Measurements from ENCODE around the gene PHGDH.

Gene PHGDH

GRCh38 chr1:119682141-119682540, 29.6 kb upstream of the PHGDH start:
- no peak overlapping the region for H3K4me3 ChIP-seq (ENCODE audit: severe bottlenecking)
- H3K36me3 ChIP-seq (ENCODE audit: low read depth), result no peaks in the 10 kb centered on the region
- ATAC-seq (ENCODE audit: low read depth) (no peak), DNase-seq (ENCODE audit: low spot score) (no peak)
- no peak overlapping the region for H3K27ac ChIP-seq (ENCODE audit: poor library complexity, severe bottlenecking)
- no peaks in the 10 kb centered on the region for H3K27me3 ChIP-seq (ENCODE audit: insufficient read depth, poor library complexity, severe bottlenecking)
- H3K4me1 ChIP-seq (ENCODE audit: insufficient read depth, poor library complexity, severe bottlenecking), result peaks cover 10% of the 10 kb centered on the region
- no peaks in the 10 kb centered on the region for H3K9me3 ChIP-seq (ENCODE audit: severe bottlenecking)
- no peak for TF ChIP-seq CTCF (IDR thresholded peaks at IDR 0.05; ENCODE audit: poor library complexity, severe bottlenecking)

- no peak for DNase-seq (ENCODE audit: low spot score)
- Histone ChIP-seq H3K36me3 (ENCODE audit: low read depth) (no peaks in the 10 kb centered on the region), H3K4me3 (ENCODE audit: severe bottlenecking) (no peak overlapping the region), H3K27ac (ENCODE audit: poor library complexity, severe bottlenecking) (no peak overlapping the region), H3K27me3 (ENCODE audit: insufficient read depth, poor library complexity, severe bottlenecking) (no peaks in the 10 kb centered on the region), H3K4me1 (ENCODE audit: insufficient read depth, poor library complexity, severe bottlenecking) (peaks cover 21% of the 10 kb centered on the region), H3K9me3 (ENCODE audit: severe bottlenecking) (no peaks in the 10 kb centered on the region)
- no peak for ATAC-seq (ENCODE audit: low read depth)
- TF ChIP-seq CTCF (IDR thresholded peaks at IDR 0.05; ENCODE audit: poor library complexity, severe bottlenecking), result no peak
Observed at GRCh38 chr1:119683893-119684292, 27.8 kb upstream of the PHGDH start.

- DNase-seq (ENCODE audit: low spot score), result peak; percentile 80
- no peak overlapping the region for H3K4me3 ChIP-seq (ENCODE audit: severe bottlenecking)
Observed at GRCh38 chr1:119686661-119687060, 25.1 kb upstream of the PHGDH start.

GRCh38 chr1:119687434-119688079, 24.2 kb upstream of the PHGDH start:
- H3K27me3 ChIP-seq (ENCODE audit: insufficient read depth, poor library complexity, severe bottlenecking), result no peaks in the 10 kb centered on the region
- DNase-seq (ENCODE audit: low spot score), result no peak
- H3K4me1 ChIP-seq (ENCODE audit: insufficient read depth, poor library complexity, severe bottlenecking), result peaks cover 21% of the 10 kb centered on the region
- H3K4me3 ChIP-seq (ENCODE audit: severe bottlenecking), result no peak overlapping the region
- H3K9me3 ChIP-seq (ENCODE audit: severe bottlenecking), result no peaks in the 10 kb centered on the region
- peak; percentile 88 for ATAC-seq (ENCODE audit: low read depth)
- TF ChIP-seq CTCF (IDR thresholded peaks at IDR 0.05; ENCODE audit: poor library complexity, severe bottlenecking), result no peak
- H3K36me3 ChIP-seq (ENCODE audit: low read depth), result no peaks in the 10 kb centered on the region
- H3K27ac ChIP-seq (ENCODE audit: poor library complexity, severe bottlenecking), result peak overlapping the region; percentile 75

More at GRCh38 chr1:119686661-119687060, 25.1 kb upstream of the PHGDH start:
- Histone ChIP-seq H3K27me3 (ENCODE audit: insufficient read depth, poor library complexity, severe bottlenecking) (no peaks in the 10 kb centered on the region), H3K36me3 (ENCODE audit: low read depth) (no peaks in the 10 kb centered on the region), H3K27ac (ENCODE audit: poor library complexity, severe bottlenecking) (peak overlapping the region; percentile 75), H3K4me1 (ENCODE audit: insufficient read depth, poor library complexity, severe bottlenecking) (peaks cover 21% of the 10 kb centered on the region), H3K9me3 (ENCODE audit: severe bottlenecking) (no peaks in the 10 kb centered on the region)
- ATAC-seq (ENCODE audit: low read depth), result peak; percentile 78
- no peak for TF ChIP-seq CTCF (IDR thresholded peaks at IDR 0.05; ENCODE audit: poor library complexity, severe bottlenecking)

GRCh38 chr1:119688810-119689209, 22.9 kb upstream of the PHGDH start:
- DNase-seq (ENCODE audit: low spot score) (no peak), ATAC-seq (ENCODE audit: low read depth) (no peak)
- H3K27me3 ChIP-seq (ENCODE audit: insufficient read depth, poor library complexity, severe bottlenecking), result no peaks in the 10 kb centered on the region
- no peaks in the 10 kb centered on the region for H3K9me3 ChIP-seq (ENCODE audit: severe bottlenecking)
- H3K4me3 ChIP-seq (ENCODE audit: severe bottlenecking), result no peak overlapping the region
- no peaks in the 10 kb centered on the region for H3K36me3 ChIP-seq (ENCODE audit: low read depth)
- peaks cover 21% of the 10 kb centered on the region for H3K4me1 ChIP-seq (ENCODE audit: insufficient read depth, poor library complexity, severe bottlenecking)
- no peak for TF ChIP-seq CTCF (IDR thresholded peaks at IDR 0.05; ENCODE audit: poor library complexity, severe bottlenecking)
- H3K27ac ChIP-seq (ENCODE audit: poor library complexity, severe bottlenecking), result no peak overlapping the region

All from RWPE2 (cell line).